ENCODE data around the gene WRAP73. TPM values are rescaled to one million over a fixed set of nuclear protein-coding genes. Genes with fewer than 3 reads are reported as not detected.

The WRAP73 gene
- total RNA-seq, 1 donor from 2014 or later: 30.1 TPM

- Mint-ChIP-seq H3K9me3 (no peaks in the 10 kb centered on the region), H3K36me3 (ENCODE audit: low read depth) (peaks cover 67% of the 10 kb centered on the region), H3K27me3 (no peaks in the 10 kb centered on the region), H3K4me3 (no peak overlapping the region), H3K27ac (no peak overlapping the region), H3K4me1 (no peaks in the 10 kb centered on the region)
- ATAC-seq (ENCODE audit: low read depth) (no peak), DNase-seq (no peak)
- intact Hi-C loops (cut with micrococcal nuclease): no loop called here
- POLR2A ChIA-PET: no interaction called here
- CTCF ChIA-PET: no interaction called here
- TF ChIP-seq CTCF (IDR thresholded peaks at IDR 0.05): no peak
Observed at GRCh38 chr1:3640121-3640837, 9.6 kb downstream of the WRAP73 start.

GRCh38 chr1:3639397-3639911 is 10.4 kb downstream of the WRAP73 start:
- no peaks in the 10 kb centered on the region for H3K27me3 Mint-ChIP-seq
- ChIA-PET POLR2A (no interaction called here), CTCF (no interaction called here)
- H3K4me1 Mint-ChIP-seq: no peaks in the 10 kb centered on the region
- DNase-seq: no peak
- TF ChIP-seq CTCF (IDR thresholded peaks at IDR 0.05): no peak
- ATAC-seq (ENCODE audit: low read depth): no peak
- no peaks in the 10 kb centered on the region for H3K9me3 Mint-ChIP-seq
- intact Hi-C loops (cut with micrococcal nuclease): no loop called here
- H3K36me3 Mint-ChIP-seq (ENCODE audit: low read depth): peaks cover 68% of the 10 kb centered on the region
- H3K4me3 Mint-ChIP-seq: no peak overlapping the region
- H3K27ac Mint-ChIP-seq: no peak overlapping the region

- no peak for ATAC-seq (ENCODE audit: low read depth)
- POLR2A ChIA-PET: no interaction called here
- CTCF ChIA-PET: interaction anchor here (0.9 kb wide), 1 partner anchor 19 kb away, joined by 5 read pairs; no protein-coding TSS in a partner anchor
Observed at GRCh38 chr1:3638676-3639075, 11.2 kb downstream of the WRAP73 start.

GRCh38 chr1:3638027-3638426 is 11.9 kb downstream of the WRAP73 start:
- no peak for TF ChIP-seq CTCF (IDR thresholded peaks at IDR 0.05)
- intact Hi-C loops (cut with micrococcal nuclease): no loop called here
- Mint-ChIP-seq H3K4me1 (no peaks in the 10 kb centered on the region), H3K27me3 (no peaks in the 10 kb centered on the region), H3K27ac (no peak overlapping the region), H3K9me3 (no peaks in the 10 kb centered on the region), H3K4me3 (no peak overlapping the region), H3K36me3 (ENCODE audit: low read depth) (peaks cover 74% of the 10 kb centered on the region)
- ChIA-PET POLR2A (interaction anchor here (0.6 kb wide), 1 partner anchor 28 kb away, joined by 14 read pairs; no protein-coding TSS in a partner anchor), CTCF (interaction anchor here (0.9 kb wide), 1 partner anchor 19 kb away, joined by 5 read pairs; no protein-coding TSS in a partner anchor)
- ATAC-seq (ENCODE audit: low read depth) (no peak), DNase-seq (no peak)

More at GRCh38 chr1:3638676-3639075, 11.2 kb downstream of the WRAP73 start:
- no peak overlapping the region for H3K27ac Mint-ChIP-seq
- peaks cover 71% of the 10 kb centered on the region for H3K36me3 Mint-ChIP-seq (ENCODE audit: low read depth)
- no peak for TF ChIP-seq CTCF (IDR thresholded peaks at IDR 0.05)
- no peaks in the 10 kb centered on the region for H3K9me3 Mint-ChIP-seq
- DNase-seq: no peak
- no peaks in the 10 kb centered on the region for H3K4me1 Mint-ChIP-seq
- H3K27me3 Mint-ChIP-seq: no peaks in the 10 kb centered on the region
- H3K4me3 Mint-ChIP-seq: no peak overlapping the region
- intact Hi-C loops (cut with micrococcal nuclease): no loop called here

- no peak for DNase-seq
- intact Hi-C loops (cut with micrococcal nuclease): no loop called here
Observed at GRCh38 chr1:3636531-3636930, 13.4 kb downstream of the WRAP73 start.

More at GRCh38 chr1:3636531-3636930, 13.4 kb downstream of the WRAP73 start:
- ATAC-seq (ENCODE audit: low read depth): no peak
- no peak overlapping the region for H3K27ac Mint-ChIP-seq
- ChIA-PET POLR2A (no interaction called here), CTCF (no interaction called here)
- no peak for TF ChIP-seq CTCF (IDR thresholded peaks at IDR 0.05)
- H3K4me1 Mint-ChIP-seq: no peaks in the 10 kb centered on the region
- no peak overlapping the region for H3K4me3 Mint-ChIP-seq
- no peaks in the 10 kb centered on the region for H3K27me3 Mint-ChIP-seq
- H3K9me3 Mint-ChIP-seq: no peaks in the 10 kb centered on the region
- peaks cover 68% of the 10 kb centered on the region for H3K36me3 Mint-ChIP-seq (ENCODE audit: low read depth)

Data from activated B cell treated with CpG ODN at 0.5 μM for 24 hours (primary cell).